Ascending aorta (tissue), 2 donors: ENCODE results near the gene NME4. TPM values are rescaled to one million over a fixed set of nuclear protein-coding genes. Genes with fewer than 3 reads are reported as not detected.

Experiments
- DNase-seq, 2 donors: peaks; one replicate each; pipeline ENCODE4 v3.0.0-alpha.2; 2019; ENCODE audit warnings: low spot score in 2 of 2
- H3K27ac ChIP-seq, 2 donors: fragments of 200-600 bp; sonication (generic); one replicate each; pipeline ENCODE4 v1.5.1; 2016 to 2017; ENCODE audit warnings: mild to moderate bottlenecking in 1 of 2
- H3K27me3 ChIP-seq: fragments of 200-600 bp; sonication (generic); one replicate; pipeline ENCODE4 v1.5.1; 2017
- H3K36me3 ChIP-seq, 2 donors: fragments of 200-600 bp; sonication (generic); one replicate each; pipeline ENCODE4 v1.5.1; 2016
- H3K4me1 ChIP-seq, 2 donors: fragments of 200-600 bp; sonication (generic); one replicate each; pipeline ENCODE4 v1.5.1; 2016 to 2017; ENCODE audit warnings: mild to moderate bottlenecking in 1 of 2
- H3K4me3 ChIP-seq, 2 donors: fragments of 200-600 bp; sonication (generic); one replicate each; pipeline ENCODE4 v1.5.1; 2016 to 2017; ENCODE audit warnings: mild to moderate bottlenecking in 1 of 2
- H3K9me3 ChIP-seq, 2 donors: fragments of 200-600 bp; sonication (generic); one replicate each; pipeline ENCODE4 v1.5.1; 2016
- intact Hi-C: fragments of 100-400 bp; cut with DNase I; formaldehyde crosslinking; loops from one replicate; pipeline ENCODE4 v1.15.1; 2023
- total RNA-seq: library from RNA; depleted of rRNA; stranded (reverse); fragments of >200 nt; gene quantifications from one replicate; pipeline ENCODE4 v1.1.0, GENCODE V29; 2016
- TF ChIP-seq, protein P1 (sequence below), 3 experiments: fragments of 200-600 bp in 2 of 3; fragments of 450-650 bp in 1 of 3; sonication (generic) in 2 of 3; IDR thresholded peaks; one replicate each; pipeline ENCODE4 v1.5.1; 2016 to 2019; ENCODE audit warnings: antibody characterized with exemption in 3 of 3, mild to moderate bottlenecking in 1 of 3, moderate library complexity in 1 of 3

The NME4 gene
- total RNA-seq, 1 donor from 2014 or later: 66.0 TPM

DNA sequence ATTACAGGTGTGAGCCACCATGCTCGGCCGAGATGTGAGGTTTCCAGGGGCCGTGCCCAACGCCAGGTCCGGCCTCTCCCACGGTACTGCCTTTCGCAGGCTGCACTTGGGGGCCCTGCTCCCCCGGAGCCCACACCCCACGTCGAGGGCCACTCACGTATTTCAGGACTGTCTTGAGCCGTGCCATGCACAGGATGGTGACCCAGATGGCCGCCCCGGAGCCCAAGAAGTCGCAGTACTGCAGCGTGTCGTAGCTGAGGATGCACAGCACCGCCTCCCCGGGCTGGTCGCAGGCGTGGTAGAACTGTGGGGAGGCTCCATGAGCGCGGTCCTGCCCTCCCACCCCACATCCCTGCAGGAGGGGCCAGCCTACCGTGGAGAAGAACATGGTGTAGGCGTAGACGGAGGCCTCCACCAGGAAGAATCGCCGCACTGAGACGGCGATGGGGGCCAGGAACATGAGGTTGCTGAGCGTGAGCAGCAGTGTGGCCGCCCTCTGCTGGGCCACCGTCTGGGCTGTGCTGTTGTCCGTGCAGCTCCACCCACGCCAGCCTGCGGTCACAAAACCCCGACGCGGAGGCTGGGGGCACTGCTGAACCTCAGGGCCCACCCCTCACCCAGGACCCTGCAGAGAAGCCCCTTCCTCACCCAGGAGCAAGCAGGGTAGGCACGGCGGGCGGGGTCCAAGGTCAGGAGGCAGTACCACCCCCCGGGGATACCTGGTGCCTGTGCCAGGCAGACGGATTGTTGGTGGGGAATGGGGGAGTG, 23.0 kb upstream of the NME4 start:
- Histone ChIP-seq H3K4me3 (no peak overlapping the region), H3K4me1 (peaks cover 8 to 12% of the 10 kb centered on the region in 2 donors), H3K9me3 (no peaks in the 10 kb centered on the region), H3K27me3 (no peaks in the 10 kb centered on the region), H3K27ac (no peak overlapping the region), H3K36me3 (peaks cover 49 to 53% of the 10 kb centered on the region in 2 donors)
- TF ChIP-seq, protein P1, sequence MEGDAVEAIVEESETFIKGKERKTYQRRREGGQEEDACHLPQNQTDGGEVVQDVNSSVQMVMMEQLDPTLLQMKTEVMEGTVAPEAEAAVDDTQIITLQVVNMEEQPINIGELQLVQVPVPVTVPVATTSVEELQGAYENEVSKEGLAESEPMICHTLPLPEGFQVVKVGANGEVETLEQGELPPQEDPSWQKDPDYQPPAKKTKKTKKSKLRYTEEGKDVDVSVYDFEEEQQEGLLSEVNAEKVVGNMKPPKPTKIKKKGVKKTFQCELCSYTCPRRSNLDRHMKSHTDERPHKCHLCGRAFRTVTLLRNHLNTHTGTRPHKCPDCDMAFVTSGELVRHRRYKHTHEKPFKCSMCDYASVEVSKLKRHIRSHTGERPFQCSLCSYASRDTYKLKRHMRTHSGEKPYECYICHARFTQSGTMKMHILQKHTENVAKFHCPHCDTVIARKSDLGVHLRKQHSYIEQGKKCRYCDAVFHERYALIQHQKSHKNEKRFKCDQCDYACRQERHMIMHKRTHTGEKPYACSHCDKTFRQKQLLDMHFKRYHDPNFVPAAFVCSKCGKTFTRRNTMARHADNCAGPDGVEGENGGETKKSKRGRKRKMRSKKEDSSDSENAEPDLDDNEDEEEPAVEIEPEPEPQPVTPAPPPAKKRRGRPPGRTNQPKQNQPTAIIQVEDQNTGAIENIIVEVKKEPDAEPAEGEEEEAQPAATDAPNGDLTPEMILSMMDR (IDR thresholded peaks at IDR 0.05): no peak
- intact Hi-C loops: no loop called here
- no peak for DNase-seq

DNA sequence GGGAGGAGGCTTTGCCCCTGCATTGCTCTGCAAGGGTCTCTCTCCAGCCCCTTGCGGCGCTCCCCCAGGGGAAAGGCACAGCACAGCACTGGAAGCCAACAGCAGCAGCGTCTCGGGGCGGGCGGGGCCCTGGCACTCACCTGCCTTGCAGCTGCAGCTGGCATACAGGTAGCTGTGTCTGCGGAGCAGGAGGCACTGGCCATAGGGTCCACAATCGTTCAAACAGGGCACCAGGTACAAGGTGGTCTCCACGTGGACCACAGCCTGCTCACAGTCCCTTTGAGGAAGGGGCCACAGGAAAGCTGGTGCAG, 22.4 kb upstream of the NME4 start:
- Histone ChIP-seq H3K4me3 (no peak overlapping the region), H3K27ac (no peak overlapping the region), H3K36me3 (peaks cover 49 to 53% of the 10 kb centered on the region in 2 donors), H3K27me3 (no peaks in the 10 kb centered on the region), H3K4me1 (peaks cover 8 to 10% of the 10 kb centered on the region in 2 donors), H3K9me3 (no peaks in the 10 kb centered on the region)
- no peak for DNase-seq
- intact Hi-C loops: no loop called here
- TF ChIP-seq, protein P1 (IDR thresholded peaks at IDR 0.05): no peak

DNA sequence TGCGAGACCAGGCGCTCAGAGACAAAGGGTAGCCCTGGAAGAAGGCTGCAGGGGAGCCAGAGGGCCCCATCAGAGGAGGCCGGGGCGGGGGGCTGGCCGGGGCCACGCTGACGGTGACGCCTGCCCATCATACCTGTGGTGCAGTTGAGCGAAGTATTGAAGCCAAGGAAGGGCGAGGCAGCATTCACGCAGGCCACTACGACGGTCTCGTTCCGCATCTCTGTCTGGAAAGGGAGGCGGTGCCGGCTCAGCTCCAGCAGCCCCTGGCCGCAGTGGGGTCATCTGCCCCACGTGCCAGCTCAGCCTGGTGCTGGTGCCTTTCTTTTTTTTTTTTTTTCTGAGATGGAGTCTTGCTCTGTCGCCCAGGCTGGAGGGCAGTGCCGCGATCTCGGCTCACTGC, 21.8 kb upstream of the NME4 start:
- DNase-seq: no peak
- Histone ChIP-seq H3K9me3 (no peaks in the 10 kb centered on the region), H3K27me3 (no peaks in the 10 kb centered on the region), H3K27ac (no peak overlapping the region), H3K4me1 (peaks cover 3 to 6% of the 10 kb centered on the region in 2 donors), H3K4me3 (no peak overlapping the region), H3K36me3 (peaks cover 49 to 53% of the 10 kb centered on the region in 2 donors)
- TF ChIP-seq, protein P1 (IDR thresholded peaks at IDR 0.05): no peak
- intact Hi-C loops: no loop called here

DNA sequence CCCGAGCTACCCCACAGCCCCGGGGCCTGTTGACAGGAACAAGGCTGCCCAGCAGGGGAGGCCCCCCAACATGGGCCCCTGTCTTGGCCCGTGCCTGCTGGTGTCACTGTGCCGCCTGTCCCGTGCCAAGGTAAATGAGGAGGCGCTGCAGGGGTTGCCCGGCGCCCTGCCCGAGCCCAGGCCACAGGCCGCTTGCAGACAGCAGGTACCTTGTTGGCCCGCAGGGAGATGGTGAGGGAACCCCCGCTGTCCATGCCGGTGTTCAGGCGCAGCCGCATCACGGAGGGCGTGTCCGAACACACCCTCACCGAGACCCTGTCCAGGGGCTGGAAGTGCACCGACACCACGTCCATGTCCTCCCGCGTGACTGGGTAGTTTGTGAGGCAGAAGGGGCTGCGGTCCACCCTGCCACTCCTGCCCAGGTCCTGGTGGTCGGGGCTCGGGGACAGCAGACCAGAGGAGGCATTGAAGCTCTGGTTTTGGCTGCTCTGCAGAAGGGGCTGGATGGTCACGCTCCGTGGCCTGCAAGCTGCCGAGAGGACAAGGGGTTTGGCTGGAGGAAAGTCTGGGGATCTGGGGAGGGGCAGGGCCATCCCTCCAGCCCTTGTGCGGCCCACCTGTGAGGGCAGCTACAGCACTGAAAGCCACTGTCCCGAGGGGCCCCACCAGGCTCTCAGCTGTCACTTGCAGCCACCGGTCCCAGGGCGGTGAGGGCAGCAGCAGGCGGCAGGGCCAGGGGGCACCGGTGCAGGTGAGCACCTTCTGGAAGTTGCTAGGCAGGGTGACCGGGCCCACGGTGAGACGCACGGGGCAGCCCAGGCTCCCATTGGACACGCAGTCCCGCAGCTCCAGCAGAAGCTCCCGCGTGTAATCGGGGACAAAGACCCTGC, 20.8 kb upstream of the NME4 start:
- Histone ChIP-seq H3K36me3 (peaks cover 49 to 53% of the 10 kb centered on the region in 2 donors), H3K9me3 (no peaks in the 10 kb centered on the region), H3K4me3 (no peak overlapping the region), H3K27me3 (no peaks in the 10 kb centered on the region), H3K27ac (no peak overlapping the region), H3K4me1 (peaks cover 5 to 12% of the 10 kb centered on the region in 2 donors)
- DNase-seq: no peak
- intact Hi-C loops: no loop called here
- TF ChIP-seq, protein P1 (IDR thresholded peaks at IDR 0.05): no peak

DNA sequence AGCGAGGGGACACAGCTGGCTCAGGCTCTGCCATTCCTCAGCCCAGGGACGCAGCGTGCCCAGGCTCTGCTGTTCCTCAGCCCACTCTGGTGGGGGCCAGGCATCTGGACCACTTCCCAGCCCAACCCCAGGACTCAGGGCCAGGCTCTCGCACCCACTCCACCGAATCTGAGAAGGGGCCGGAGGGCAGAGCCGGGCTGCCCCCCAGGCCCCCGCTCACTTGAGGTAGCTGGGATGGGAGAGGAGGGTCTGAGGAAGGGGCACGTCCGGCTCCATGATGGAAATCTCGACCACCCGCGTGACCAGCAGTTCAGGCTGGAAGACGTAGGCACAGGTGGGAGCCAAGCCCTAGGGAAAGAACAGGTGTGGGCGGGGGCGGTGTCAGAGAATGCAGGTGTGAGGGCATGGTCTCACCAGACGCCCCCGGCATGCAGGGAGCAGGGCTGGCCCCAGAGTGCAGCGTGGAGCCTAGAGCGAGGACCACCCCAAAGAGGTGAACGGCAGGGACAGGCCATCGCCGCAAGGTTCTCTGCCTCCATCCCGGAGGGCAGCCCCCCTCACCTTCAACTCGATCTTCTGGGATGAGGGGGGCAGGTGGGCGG, 20.1 kb upstream of the NME4 start:
- Histone ChIP-seq H3K27me3 (no peaks in the 10 kb centered on the region), H3K27ac (no peak overlapping the region), H3K9me3 (no peaks in the 10 kb centered on the region), H3K4me1 (peaks cover 5 to 12% of the 10 kb centered on the region in 2 donors), H3K36me3 (peaks cover 44 to 49% of the 10 kb centered on the region in 2 donors), H3K4me3 (no peak overlapping the region)
- TF ChIP-seq, protein P1 (IDR thresholded peaks at IDR 0.05): no peak
- no peak for DNase-seq
- intact Hi-C loops: no loop called here
